ENCODE data around the gene RNU6-7.
A peak's percentile ranks its signal among the peaks of the same experiment; 100 is the strongest.

The RNU6-7 gene

GRCh38 chr14:32203928-32204357, 2.1 kb downstream of the RNU6-7 start:
- Histone ChIP-seq H3K27me3 (ENCODE audit: control insufficient read depth in 2 of 2, insufficient read depth in 2 of 2, low read length in 2 of 2) (no peaks in the 10 kb centered on the region), H3K4me1 (ENCODE audit: control insufficient read depth in 2 of 2, insufficient read depth in 2 of 2, low read length in 2 of 2) (peaks cover 8 to 13% of the 10 kb centered on the region in 2 donors), H3K36me3 (ENCODE audit: control insufficient read depth in 2 of 2, insufficient read depth in 2 of 2, low read length in 2 of 2) (no peaks in the 10 kb centered on the region), H3K27ac (ENCODE audit: low read depth in 2 of 2, low read length in 2 of 2) (peak overlapping the region in 1 of 2 donors; percentile 83), H3K9me3 (ENCODE audit: control insufficient read depth in 2 of 2, low read length in 2 of 2) (no peaks in the 10 kb centered on the region), H3K9ac (ENCODE audit: low read depth in 1 of 2, low read length in 2 of 2) (peak overlapping the region; percentile 67 to 73), H3K4me3 (ENCODE audit: low read length in 2 of 2) (peak overlapping the region; percentile 73 to 92)

GRCh38 chr14:32205554-32205953, 3.7 kb downstream of the RNU6-7 start:
- no peak overlapping the region for H3K27ac ChIP-seq (ENCODE audit: low read depth in 2 of 2, low read length in 2 of 2)

GRCh38 chr14:32205984-32206383, 4.1 kb downstream of the RNU6-7 start:
- Histone ChIP-seq H3K36me3 (ENCODE audit: control insufficient read depth in 2 of 2, insufficient read depth in 2 of 2, low read length in 2 of 2) (no peaks in the 10 kb centered on the region), H3K9ac (ENCODE audit: low read depth in 1 of 2, low read length in 2 of 2) (no peak overlapping the region), H3K27me3 (ENCODE audit: control insufficient read depth in 2 of 2, insufficient read depth in 2 of 2, low read length in 2 of 2) (no peaks in the 10 kb centered on the region), H3K27ac (ENCODE audit: low read depth in 2 of 2, low read length in 2 of 2) (no peak overlapping the region), H3K4me3 (ENCODE audit: low read length in 2 of 2) (no peak overlapping the region), H3K4me1 (ENCODE audit: control insufficient read depth in 2 of 2, insufficient read depth in 2 of 2, low read length in 2 of 2) (peaks cover 5 to 9% of the 10 kb centered on the region in 2 donors), H3K9me3 (ENCODE audit: control insufficient read depth in 2 of 2, low read length in 2 of 2) (no peaks in the 10 kb centered on the region)

More at GRCh38 chr14:32205554-32205953, 3.7 kb downstream of the RNU6-7 start:
- no peaks in the 10 kb centered on the region for H3K27me3 ChIP-seq (ENCODE audit: control insufficient read depth in 2 of 2, insufficient read depth in 2 of 2, low read length in 2 of 2)
- no peak overlapping the region for H3K4me3 ChIP-seq (ENCODE audit: low read length in 2 of 2)
- H3K9me3 ChIP-seq (ENCODE audit: control insufficient read depth in 2 of 2, low read length in 2 of 2) = no peaks in the 10 kb centered on the region
- no peaks in the 10 kb centered on the region for H3K36me3 ChIP-seq (ENCODE audit: control insufficient read depth in 2 of 2, insufficient read depth in 2 of 2, low read length in 2 of 2)
- H3K4me1 ChIP-seq (ENCODE audit: control insufficient read depth in 2 of 2, insufficient read depth in 2 of 2, low read length in 2 of 2) = peaks cover 5 to 13% of the 10 kb centered on the region in 2 donors
- no peak overlapping the region for H3K9ac ChIP-seq (ENCODE audit: low read depth in 1 of 2, low read length in 2 of 2)

GRCh38 chr14:32206552-32206951, 4.7 kb downstream of the RNU6-7 start:
- Histone ChIP-seq H3K27ac (ENCODE audit: low read depth in 2 of 2, low read length in 2 of 2) (no peak overlapping the region), H3K9me3 (ENCODE audit: control insufficient read depth in 2 of 2, low read length in 2 of 2) (no peaks in the 10 kb centered on the region), H3K4me3 (ENCODE audit: low read length in 2 of 2) (no peak overlapping the region), H3K4me1 (ENCODE audit: control insufficient read depth in 2 of 2, insufficient read depth in 2 of 2, low read length in 2 of 2) (peaks cover 5 to 8% of the 10 kb centered on the region in 2 donors), H3K36me3 (ENCODE audit: control insufficient read depth in 2 of 2, insufficient read depth in 2 of 2, low read length in 2 of 2) (no peaks in the 10 kb centered on the region), H3K9ac (ENCODE audit: low read depth in 1 of 2, low read length in 2 of 2) (no peak overlapping the region), H3K27me3 (ENCODE audit: control insufficient read depth in 2 of 2, insufficient read depth in 2 of 2, low read length in 2 of 2) (no peaks in the 10 kb centered on the region)

GRCh38 chr14:32208490-32208889, 6.6 kb downstream of the RNU6-7 start:
- H3K4me1 ChIP-seq (ENCODE audit: control insufficient read depth in 2 of 2, insufficient read depth in 2 of 2, low read length in 2 of 2) = no peaks in the 10 kb centered on the region
- no peaks in the 10 kb centered on the region for H3K27me3 ChIP-seq (ENCODE audit: control insufficient read depth in 2 of 2, insufficient read depth in 2 of 2, low read length in 2 of 2)
- no peak overlapping the region for H3K9ac ChIP-seq (ENCODE audit: low read depth in 1 of 2, low read length in 2 of 2)
- no peak overlapping the region for H3K4me3 ChIP-seq (ENCODE audit: low read length in 2 of 2)
- H3K36me3 ChIP-seq (ENCODE audit: control insufficient read depth in 2 of 2, insufficient read depth in 2 of 2, low read length in 2 of 2) = no peaks in the 10 kb centered on the region
- no peaks in the 10 kb centered on the region for H3K9me3 ChIP-seq (ENCODE audit: control insufficient read depth in 2 of 2, low read length in 2 of 2)
- H3K27ac ChIP-seq (ENCODE audit: low read depth in 2 of 2, low read length in 2 of 2) = no peak overlapping the region

GRCh38 chr14:32209471-32209870, 7.6 kb downstream of the RNU6-7 start:
- Histone ChIP-seq H3K27ac (ENCODE audit: low read depth in 2 of 2, low read length in 2 of 2) (no peak overlapping the region), H3K9ac (ENCODE audit: low read depth in 1 of 2, low read length in 2 of 2) (no peak overlapping the region), H3K9me3 (ENCODE audit: control insufficient read depth in 2 of 2, low read length in 2 of 2) (no peaks in the 10 kb centered on the region), H3K36me3 (ENCODE audit: control insufficient read depth in 2 of 2, insufficient read depth in 2 of 2, low read length in 2 of 2) (no peaks in the 10 kb centered on the region), H3K27me3 (ENCODE audit: control insufficient read depth in 2 of 2, insufficient read depth in 2 of 2, low read length in 2 of 2) (no peaks in the 10 kb centered on the region), H3K4me1 (ENCODE audit: control insufficient read depth in 2 of 2, insufficient read depth in 2 of 2, low read length in 2 of 2) (no peaks in the 10 kb centered on the region), H3K4me3 (ENCODE audit: low read length in 2 of 2) (no peak overlapping the region)

- Histone ChIP-seq H3K36me3 (ENCODE audit: control insufficient read depth in 2 of 2, insufficient read depth in 2 of 2, low read length in 2 of 2) (no peaks in the 10 kb centered on the region), H3K27ac (ENCODE audit: low read depth in 2 of 2, low read length in 2 of 2) (no peak overlapping the region), H3K4me1 (ENCODE audit: control insufficient read depth in 2 of 2, insufficient read depth in 2 of 2, low read length in 2 of 2) (no peaks in the 10 kb centered on the region), H3K27me3 (ENCODE audit: control insufficient read depth in 2 of 2, insufficient read depth in 2 of 2, low read length in 2 of 2) (no peaks in the 10 kb centered on the region), H3K9me3 (ENCODE audit: control insufficient read depth in 2 of 2, low read length in 2 of 2) (no peaks in the 10 kb centered on the region), H3K9ac (ENCODE audit: low read depth in 1 of 2, low read length in 2 of 2) (no peak overlapping the region), H3K4me3 (ENCODE audit: low read length in 2 of 2) (no peak overlapping the region)
These were observed 9.2 kb downstream of the RNU6-7 start for GRCh38 chr14:32211068-32211404.

GRCh38 chr14:32212833-32213232, 11.0 kb downstream of the RNU6-7 start:
- Histone ChIP-seq H3K36me3 (ENCODE audit: control insufficient read depth in 2 of 2, insufficient read depth in 2 of 2, low read length in 2 of 2) (no peaks in the 10 kb centered on the region), H3K9ac (ENCODE audit: low read depth in 1 of 2, low read length in 2 of 2) (no peak overlapping the region), H3K4me3 (ENCODE audit: low read length in 2 of 2) (no peak overlapping the region), H3K9me3 (ENCODE audit: control insufficient read depth in 2 of 2, low read length in 2 of 2) (no peaks in the 10 kb centered on the region), H3K27me3 (ENCODE audit: control insufficient read depth in 2 of 2, insufficient read depth in 2 of 2, low read length in 2 of 2) (no peaks in the 10 kb centered on the region), H3K27ac (ENCODE audit: low read depth in 2 of 2, low read length in 2 of 2) (no peak overlapping the region), H3K4me1 (ENCODE audit: control insufficient read depth in 2 of 2, insufficient read depth in 2 of 2, low read length in 2 of 2) (no peaks in the 10 kb centered on the region)

- Histone ChIP-seq H3K27ac (ENCODE audit: low read depth in 2 of 2, low read length in 2 of 2) (no peak overlapping the region), H3K27me3 (ENCODE audit: control insufficient read depth in 2 of 2, insufficient read depth in 2 of 2, low read length in 2 of 2) (no peaks in the 10 kb centered on the region), H3K4me3 (ENCODE audit: low read length in 2 of 2) (no peak overlapping the region), H3K9ac (ENCODE audit: low read depth in 1 of 2, low read length in 2 of 2) (no peak overlapping the region), H3K36me3 (ENCODE audit: control insufficient read depth in 2 of 2, insufficient read depth in 2 of 2, low read length in 2 of 2) (no peaks in the 10 kb centered on the region), H3K4me1 (ENCODE audit: control insufficient read depth in 2 of 2, insufficient read depth in 2 of 2, low read length in 2 of 2) (peaks cover 0 to 3% of the 10 kb centered on the region in 2 donors), H3K9me3 (ENCODE audit: control insufficient read depth in 2 of 2, low read length in 2 of 2) (no peaks in the 10 kb centered on the region)
These were observed 15.5 kb downstream of the RNU6-7 start for GRCh38 chr14:32217301-32217700.

- Histone ChIP-seq H3K4me1 (ENCODE audit: control insufficient read depth in 2 of 2, insufficient read depth in 2 of 2, low read length in 2 of 2) (peaks cover 0 to 3% of the 10 kb centered on the region in 2 donors), H3K9ac (ENCODE audit: low read depth in 1 of 2, low read length in 2 of 2) (no peak overlapping the region), H3K9me3 (ENCODE audit: control insufficient read depth in 2 of 2, low read length in 2 of 2) (no peaks in the 10 kb centered on the region), H3K36me3 (ENCODE audit: control insufficient read depth in 2 of 2, insufficient read depth in 2 of 2, low read length in 2 of 2) (no peaks in the 10 kb centered on the region), H3K27ac (ENCODE audit: low read depth in 2 of 2, low read length in 2 of 2) (no peak overlapping the region), H3K4me3 (ENCODE audit: low read length in 2 of 2) (no peak overlapping the region), H3K27me3 (ENCODE audit: control insufficient read depth in 2 of 2, insufficient read depth in 2 of 2, low read length in 2 of 2) (no peaks in the 10 kb centered on the region)
These were observed 23.0 kb downstream of the RNU6-7 start for GRCh38 chr14:32224737-32225377.
